ENCODE measurements around the gene NRP2. TPM values are rescaled to one million over a fixed set of nuclear protein-coding genes. Genes with fewer than 3 reads are reported as not detected.
A peak's percentile ranks its signal among the peaks of the same experiment; 100 is the strongest.

Gene NRP2
- total RNA-seq, 2 donors from 2014 or later: 69.7 to 92.4 TPM

DNA sequence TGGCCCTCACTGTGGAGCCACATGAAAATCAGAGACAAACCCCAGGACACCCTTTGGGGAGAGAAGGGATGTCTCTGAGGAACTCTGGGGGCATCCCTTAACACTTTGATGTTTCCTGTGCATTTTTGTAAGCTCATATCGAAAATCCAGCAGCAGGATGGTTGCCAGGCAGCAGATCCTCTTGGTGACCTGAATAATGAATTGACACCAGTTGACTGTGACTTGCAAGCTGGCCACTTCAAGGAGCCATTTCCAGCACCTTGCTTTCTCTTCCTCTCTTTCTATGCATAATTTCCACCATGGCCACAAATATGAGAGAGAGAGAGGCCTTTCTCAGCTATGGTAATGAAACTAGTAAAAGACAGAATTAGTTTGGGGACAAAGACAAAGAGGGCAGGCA, 91.7 kb downstream of the NRP2 start:
- Histone ChIP-seq H3K9me3 (ENCODE audit: control insufficient read depth, low read length) (no peaks in the 10 kb centered on the region), H3K36me3 (ENCODE audit: control insufficient read depth, insufficient read depth, low read length) (peaks cover 21% of the 10 kb centered on the region), H3K27ac (ENCODE audit: low read depth, low read length) (no peak overlapping the region), H3K4me1 (ENCODE audit: control insufficient read depth, insufficient read depth, low read length) (peaks cover 14% of the 10 kb centered on the region), H3K4me3 (ENCODE audit: low read length) (no peak overlapping the region), H3K9ac (ENCODE audit: extremely low read depth, low read length, poor library complexity, severe bottlenecking) (no peak overlapping the region), H3K27me3 (ENCODE audit: control insufficient read depth, insufficient read depth, low read length, poor library complexity, severe bottlenecking) (no peaks in the 10 kb centered on the region)
- no peak for DNase-seq
- 88 to 100% methylated on average over 1 of the region's 1 CpG for WGBS, 2 experiments (ENCODE audit: insufficient coverage in 1 of 2, insufficient read length in 1 of 2)
- TF ChIP-seq, protein P1, sequence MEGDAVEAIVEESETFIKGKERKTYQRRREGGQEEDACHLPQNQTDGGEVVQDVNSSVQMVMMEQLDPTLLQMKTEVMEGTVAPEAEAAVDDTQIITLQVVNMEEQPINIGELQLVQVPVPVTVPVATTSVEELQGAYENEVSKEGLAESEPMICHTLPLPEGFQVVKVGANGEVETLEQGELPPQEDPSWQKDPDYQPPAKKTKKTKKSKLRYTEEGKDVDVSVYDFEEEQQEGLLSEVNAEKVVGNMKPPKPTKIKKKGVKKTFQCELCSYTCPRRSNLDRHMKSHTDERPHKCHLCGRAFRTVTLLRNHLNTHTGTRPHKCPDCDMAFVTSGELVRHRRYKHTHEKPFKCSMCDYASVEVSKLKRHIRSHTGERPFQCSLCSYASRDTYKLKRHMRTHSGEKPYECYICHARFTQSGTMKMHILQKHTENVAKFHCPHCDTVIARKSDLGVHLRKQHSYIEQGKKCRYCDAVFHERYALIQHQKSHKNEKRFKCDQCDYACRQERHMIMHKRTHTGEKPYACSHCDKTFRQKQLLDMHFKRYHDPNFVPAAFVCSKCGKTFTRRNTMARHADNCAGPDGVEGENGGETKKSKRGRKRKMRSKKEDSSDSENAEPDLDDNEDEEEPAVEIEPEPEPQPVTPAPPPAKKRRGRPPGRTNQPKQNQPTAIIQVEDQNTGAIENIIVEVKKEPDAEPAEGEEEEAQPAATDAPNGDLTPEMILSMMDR (conservative IDR thresholded peaks at IDR 0.05): no peak
- no peak overlapping the region for H3K4me3 Mint-ChIP-seq
- peaks cover 13% of the 10 kb centered on the region for H3K36me3 Mint-ChIP-seq (ENCODE audit: low read depth)
- H3K4me1 Mint-ChIP-seq: peaks cover 22% of the 10 kb centered on the region
- H3K27ac Mint-ChIP-seq: no peak overlapping the region
- H3K27me3 Mint-ChIP-seq (ENCODE audit: insufficient read depth): no peaks in the 10 kb centered on the region
- H3K9me3 Mint-ChIP-seq: no peaks in the 10 kb centered on the region

DNA sequence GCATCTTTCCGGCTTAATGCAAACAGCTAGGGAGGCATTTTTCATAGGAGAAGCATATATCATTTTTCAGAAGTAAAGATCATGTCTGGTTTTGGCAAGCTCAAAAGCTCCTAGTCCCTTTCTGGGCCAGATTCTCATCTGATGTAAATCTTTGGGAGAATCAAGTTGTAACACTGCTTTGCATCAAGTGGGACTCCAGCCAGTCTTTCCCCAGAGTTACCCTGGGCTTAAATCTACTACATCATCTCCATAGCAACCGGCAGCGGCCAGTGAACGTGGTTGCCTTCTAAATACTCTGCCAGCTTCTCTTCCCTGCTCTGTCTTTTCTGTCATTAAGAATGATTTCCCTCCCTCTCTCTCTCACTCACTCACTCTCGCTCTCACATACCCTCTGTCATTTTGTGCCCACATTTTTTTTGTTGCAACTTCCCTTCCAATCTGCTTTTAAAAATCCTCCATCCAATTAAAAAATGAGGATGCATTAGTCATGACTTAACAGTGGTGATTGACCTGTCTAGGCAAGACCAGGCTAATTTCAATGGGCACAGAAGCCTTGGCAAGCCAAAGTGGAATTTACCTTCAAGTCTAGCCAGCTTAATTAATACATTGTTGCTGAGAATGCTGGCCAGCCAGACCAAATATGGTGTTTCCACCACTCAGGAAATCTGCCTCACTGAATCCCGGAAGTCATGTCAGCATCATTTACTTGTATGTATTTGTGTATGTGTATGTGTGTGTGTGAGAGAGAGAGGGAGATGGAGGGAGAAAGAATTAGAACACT, 93.0 kb downstream of the NRP2 start:
- 58 to 85% methylated on average over 6 of the region's 6 CpGs for WGBS, 2 experiments (ENCODE audit: insufficient coverage in 1 of 2, insufficient read length in 1 of 2)
- Histone ChIP-seq H3K4me3 (ENCODE audit: low read length) (no peak overlapping the region), H3K9ac (ENCODE audit: extremely low read depth, low read length, poor library complexity, severe bottlenecking) (no peak overlapping the region), H3K4me1 (ENCODE audit: control insufficient read depth, insufficient read depth, low read length) (peaks cover 13% of the 10 kb centered on the region), H3K36me3 (ENCODE audit: control insufficient read depth, insufficient read depth, low read length) (peaks cover 12% of the 10 kb centered on the region), H3K9me3 (ENCODE audit: control insufficient read depth, low read length) (no peaks in the 10 kb centered on the region), H3K27me3 (ENCODE audit: control insufficient read depth, insufficient read depth, low read length, poor library complexity, severe bottlenecking) (no peaks in the 10 kb centered on the region), H3K27ac (ENCODE audit: low read depth, low read length) (peak overlapping the region; percentile 9)
- Mint-ChIP-seq H3K4me3 (no peak overlapping the region), H3K36me3 (ENCODE audit: low read depth) (peaks cover 13% of the 10 kb centered on the region), H3K27me3 (ENCODE audit: insufficient read depth) (no peaks in the 10 kb centered on the region), H3K9me3 (no peaks in the 10 kb centered on the region), H3K4me1 (peaks cover 19% of the 10 kb centered on the region), H3K27ac (no peak overlapping the region)
- no peak for DNase-seq
- TF ChIP-seq, protein P1 (conservative IDR thresholded peaks at IDR 0.05): no peak

DNA sequence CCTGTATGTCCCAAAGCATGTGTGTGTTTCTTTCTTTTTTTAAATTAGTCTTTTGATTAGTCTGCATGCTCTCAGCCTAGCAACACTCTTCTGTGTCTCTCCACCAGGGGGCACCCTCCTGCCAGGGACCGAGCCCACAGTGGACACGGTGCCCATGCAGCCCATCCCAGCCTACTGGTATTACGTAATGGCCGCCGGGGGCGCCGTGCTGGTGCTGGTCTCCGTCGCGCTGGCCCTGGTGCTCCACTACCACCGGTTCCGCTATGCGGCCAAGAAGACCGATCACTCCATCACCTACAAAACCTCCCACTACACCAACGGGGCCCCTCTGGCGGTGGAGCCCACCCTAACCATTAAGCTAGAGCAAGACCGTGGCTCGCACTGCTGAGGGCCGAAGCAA, 93.8 kb downstream of the NRP2 start:
- TF ChIP-seq, protein P1 (conservative IDR thresholded peaks at IDR 0.05): peak; percentile 99
- Histone ChIP-seq H3K27ac (ENCODE audit: low read depth, low read length) (no peak overlapping the region), H3K4me3 (ENCODE audit: low read length) (no peak overlapping the region), H3K36me3 (ENCODE audit: control insufficient read depth, insufficient read depth, low read length) (peaks cover 9% of the 10 kb centered on the region), H3K27me3 (ENCODE audit: control insufficient read depth, insufficient read depth, low read length, poor library complexity, severe bottlenecking) (no peaks in the 10 kb centered on the region), H3K9ac (ENCODE audit: extremely low read depth, low read length, poor library complexity, severe bottlenecking) (no peak overlapping the region), H3K9me3 (ENCODE audit: control insufficient read depth, low read length) (no peaks in the 10 kb centered on the region), H3K4me1 (ENCODE audit: control insufficient read depth, insufficient read depth, low read length) (peaks cover 5% of the 10 kb centered on the region)
- WGBS, 2 experiments (ENCODE audit: insufficient coverage in 1 of 2, insufficient read length in 1 of 2): 79% methylated on average over 19 of the region's 19 CpGs; no CpG with 5 or more reads in 1 of the 2 experiments
- H3K36me3 Mint-ChIP-seq (ENCODE audit: low read depth): peaks cover 10% of the 10 kb centered on the region
- H3K27me3 Mint-ChIP-seq (ENCODE audit: insufficient read depth): no peaks in the 10 kb centered on the region
- DNase-seq: peak; percentile 97
- H3K9me3 Mint-ChIP-seq: no peaks in the 10 kb centered on the region
- peaks cover 19% of the 10 kb centered on the region for H3K4me1 Mint-ChIP-seq
- no peak overlapping the region for H3K27ac Mint-ChIP-seq
- no peak overlapping the region for H3K4me3 Mint-ChIP-seq

Data from endodermal cell (in vitro differentiated cells).